Suprapubic skin (tissue), 3 donors: ENCODE measurements around the gene DNHD1.

Experiments
- CTCF ChIP-seq, 2 donors: fragments of 200-600 bp in 1 of 2; fragments of 450-650 bp in 1 of 2; sonication (generic) in 1 of 2; IDR thresholded peaks; one replicate each; pipeline ENCODE4 v1.5.1; 2016 to 2019; ENCODE audit warnings: antibody characterized with exemption in 2 of 2, mild to moderate bottlenecking in 1 of 2, moderate library complexity in 1 of 2
- EP300 ChIP-seq: sonication (generic); formaldehyde crosslinking; IDR thresholded peaks from one replicate; pipeline ENCODE4 v1.6.1; 2017; ENCODE audit warnings: antibody characterized with exemption
- POLR2A ChIP-seq, 2 donors: fragments of 450-650 bp; IDR thresholded peaks; one replicate each; pipeline ENCODE4 v1.6.1; 2017; ENCODE audit warnings: antibody characterized with exemption in 2 of 2, mild to moderate bottlenecking in 2 of 2, moderate library complexity in 2 of 2

DNA sequence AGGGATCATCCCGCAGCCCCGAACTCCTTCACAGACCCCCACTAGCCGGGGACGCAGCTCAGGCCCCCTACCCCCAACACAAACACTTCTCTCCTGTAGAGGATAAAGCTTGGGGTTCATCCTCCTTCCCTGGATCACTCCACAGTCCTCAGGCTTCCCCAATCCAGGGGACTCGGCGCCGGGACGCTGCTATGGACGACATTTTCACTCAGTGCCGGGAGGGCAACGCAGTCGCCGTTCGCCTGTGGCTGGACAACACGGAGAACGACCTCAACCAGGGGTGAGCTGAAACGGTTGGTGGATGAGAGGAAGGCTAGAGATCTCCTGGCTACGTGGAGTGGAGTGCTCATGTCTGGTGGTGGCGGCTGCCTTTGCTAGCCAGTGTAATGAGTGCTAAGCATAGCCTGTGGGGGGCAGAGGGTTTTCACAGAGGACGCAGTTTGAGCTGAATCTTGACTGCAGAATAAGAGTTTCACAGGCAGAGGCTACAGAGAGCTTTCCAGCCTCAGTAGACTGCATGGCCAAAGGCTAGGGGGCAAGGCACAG lies 107.1 kb downstream of the DNHD1 start:
- TF ChIP-seq CTCF (IDR thresholded peaks at IDR 0.05) (no peak), EP300 (no peak), POLR2A (IDR thresholded peaks at IDR 0.05) (no peak)
